HG02870 (cell line): ENCODE results near the gene MAPK8.
"Not testable (repeated sequence)": the region's sequence is repeated elsewhere in the genome, so short reads cannot be mapped to it uniquely, and the experiment has no call there.

Experiments used
- ATAC-seq: cut with Tn5 transposase; IDR thresholded peaks from one replicate; pipeline ENCODE4 v1.9.1; 2021; ENCODE audit warnings: mild to moderate bottlenecking, moderate library complexity; ENCODE audit not compliant: unreplicated experiment

Gene MAPK8

GRCh38 chr10:48414160-48414559 is 107.7 kb downstream of the MAPK8 start:
- ATAC-seq, result no peak

- no peak for ATAC-seq
Measured at GRCh38 chr10:48414778-48415177, 108.3 kb downstream of the MAPK8 start.

GRCh38 chr10:48416584-48417232 is 110.2 kb downstream of the MAPK8 start:
- no peak for ATAC-seq

GRCh38 chr10:48417374-48417773 is 110.9 kb downstream of the MAPK8 start:
- ATAC-seq, result no peak

- ATAC-seq, result no peak
Measured at GRCh38 chr10:48418189-48418788, 111.8 kb downstream of the MAPK8 start.

- ATAC-seq, result no peak
Measured at GRCh38 chr10:48419714-48420113, 113.2 kb downstream of the MAPK8 start.

GRCh38 chr10:48421862-48422261 is 115.4 kb downstream of the MAPK8 start:
- not testable (repeated sequence) for ATAC-seq

- ATAC-seq, result no peak
Measured at GRCh38 chr10:48423884-48424283, 117.4 kb downstream of the MAPK8 start.

GRCh38 chr10:48428896-48429295 is 122.4 kb downstream of the MAPK8 start:
- no peak for ATAC-seq

- ATAC-seq, result no peak
Measured at GRCh38 chr10:48429309-48429708, 122.8 kb downstream of the MAPK8 start.

GRCh38 chr10:48430402-48430993 is 124.0 kb downstream of the MAPK8 start:
- no peak for ATAC-seq

GRCh38 chr10:48431871-48432270 is 125.4 kb downstream of the MAPK8 start:
- no peak for ATAC-seq

GRCh38 chr10:48437546-48437945 is 131.1 kb downstream of the MAPK8 start:
- ATAC-seq, result no peak

- no peak for ATAC-seq
Measured at GRCh38 chr10:48439031-48439430, 132.6 kb downstream of the MAPK8 start.

- ATAC-seq, result no peak
Measured at GRCh38 chr10:48439581-48440041, 133.1 kb downstream of the MAPK8 start.

GRCh38 chr10:48440771-48441170 is 134.3 kb downstream of the MAPK8 start:
- no peak for ATAC-seq

GRCh38 chr10:48442090-48442808 is 135.8 kb downstream of the MAPK8 start:
- no peak for ATAC-seq

GRCh38 chr10:48442809-48443177 is 136.3 kb downstream of the MAPK8 start:
- ATAC-seq, result no peak

GRCh38 chr10:48444266-48444665 is 137.8 kb downstream of the MAPK8 start:
- no peak for ATAC-seq

GRCh38 chr10:48444861-48445841 is 138.7 kb downstream of the MAPK8 start:
- no peak for ATAC-seq

GRCh38 chr10:48445932-48446331 is 139.5 kb downstream of the MAPK8 start:
- ATAC-seq, result no peak
